ELF-1 (cell line): Measurements from ENCODE around the gene SEPTIN12.
A peak's percentile ranks its signal among the peaks of the same experiment; 100 is the strongest.
"Not testable (repeated sequence)": the region's sequence is repeated elsewhere in the genome, so short reads cannot be mapped to it uniquely, and the experiment has no call there.

Experiments
- DNase-seq: peaks from one replicate; pipeline ENCODE4 v3.0.0-alpha.2; 2016; ENCODE audit warnings: low read depth, low spot score

The SEPTIN12 gene

GRCh38 chr16:4754865-4755264 is 33.3 kb downstream of the SEPTIN12 start:
- DNase-seq: no peak

DNA sequence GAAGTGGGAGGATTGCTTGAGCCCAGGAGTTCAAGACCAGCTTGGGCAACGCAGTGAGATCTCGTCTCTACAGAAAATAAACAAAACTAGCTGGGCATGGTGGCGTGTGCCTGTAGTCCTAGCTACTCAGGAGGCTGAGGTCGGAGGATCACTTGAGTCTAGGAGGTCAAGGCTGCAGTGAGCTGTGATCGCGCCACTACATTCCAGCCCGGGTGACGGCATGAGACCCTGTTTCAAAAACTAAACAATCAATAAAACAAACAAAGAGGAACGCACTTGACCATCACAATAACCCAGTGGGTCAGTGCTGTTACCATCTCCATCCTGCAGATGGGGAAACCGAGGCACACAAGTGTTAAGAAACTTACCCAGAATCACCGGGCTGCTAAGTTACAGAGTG is 34.9 kb downstream of the SEPTIN12 start:
- no peak for DNase-seq

DNA sequence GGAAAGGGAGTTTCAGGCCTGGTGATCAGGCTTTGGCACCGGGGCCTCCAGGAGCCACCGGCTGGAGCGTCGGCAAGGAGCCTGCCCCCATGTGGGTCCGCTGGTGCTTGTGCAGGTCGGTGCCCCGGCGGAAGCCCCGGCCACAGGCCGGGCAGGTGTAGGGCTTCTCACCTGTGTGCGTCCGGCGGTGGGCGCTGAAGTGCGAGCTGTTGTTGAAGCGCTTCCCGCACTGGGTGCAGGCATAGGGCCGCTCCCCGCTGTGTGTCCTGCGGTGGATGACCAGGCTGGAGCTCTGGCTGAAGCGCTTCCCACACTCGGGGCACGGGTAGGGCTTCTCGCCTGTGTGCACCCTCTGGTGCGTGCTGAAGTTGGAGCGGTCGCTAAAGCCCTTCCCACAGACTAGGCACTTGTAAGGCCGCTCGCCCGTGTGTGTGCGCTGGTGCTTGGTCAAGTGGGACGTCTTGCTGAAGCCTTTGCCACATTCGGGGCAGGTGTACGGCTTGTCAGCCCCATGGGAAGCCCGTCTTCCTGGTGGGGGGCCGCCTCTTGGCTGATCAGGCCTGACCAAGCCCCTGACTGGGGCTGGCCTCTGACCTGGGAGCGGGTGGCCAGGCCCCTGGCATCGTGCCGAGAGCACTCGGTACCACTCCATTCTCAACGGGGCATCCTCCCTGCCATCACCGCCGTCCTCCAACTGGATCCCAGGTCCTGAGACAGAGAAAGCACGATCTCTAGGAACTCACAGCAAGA is 35.6 kb downstream of the SEPTIN12 start:
- no peak for DNase-seq

GRCh38 chr16:4750896-4751295 is 37.2 kb downstream of the SEPTIN12 start:
- DNase-seq: no peak

DNA sequence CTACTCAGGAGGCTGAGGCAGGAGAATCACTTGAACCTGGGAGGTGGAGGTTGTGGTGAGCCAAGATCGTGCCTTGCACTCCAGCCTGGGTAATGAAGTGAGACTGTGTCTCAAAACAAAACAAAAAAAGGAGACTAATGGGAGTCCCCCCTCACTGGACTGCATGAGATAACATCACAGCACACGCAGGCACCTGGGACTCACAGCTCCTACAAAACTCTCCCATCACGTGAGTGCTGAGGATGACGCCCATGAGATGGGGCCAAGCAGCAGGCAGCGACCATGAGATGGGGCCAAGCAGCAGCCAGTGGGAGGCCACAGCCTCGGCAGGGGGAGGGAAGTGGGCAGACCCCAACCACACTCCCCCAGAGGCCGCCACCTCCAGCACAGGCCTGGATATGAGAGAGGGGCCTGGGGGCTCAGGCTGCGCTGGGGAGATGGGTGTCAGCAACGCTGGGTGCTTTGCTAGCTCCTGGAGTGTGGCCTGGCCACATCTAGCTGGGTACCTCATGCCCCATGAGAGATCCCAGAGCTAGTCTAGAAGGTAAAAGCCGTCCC is 38.4 kb downstream of the SEPTIN12 start:
- DNase-seq: no peak

- no peak for DNase-seq
Observed at GRCh38 chr16:4748682-4749411, 39.3 kb downstream of the SEPTIN12 start.

DNA sequence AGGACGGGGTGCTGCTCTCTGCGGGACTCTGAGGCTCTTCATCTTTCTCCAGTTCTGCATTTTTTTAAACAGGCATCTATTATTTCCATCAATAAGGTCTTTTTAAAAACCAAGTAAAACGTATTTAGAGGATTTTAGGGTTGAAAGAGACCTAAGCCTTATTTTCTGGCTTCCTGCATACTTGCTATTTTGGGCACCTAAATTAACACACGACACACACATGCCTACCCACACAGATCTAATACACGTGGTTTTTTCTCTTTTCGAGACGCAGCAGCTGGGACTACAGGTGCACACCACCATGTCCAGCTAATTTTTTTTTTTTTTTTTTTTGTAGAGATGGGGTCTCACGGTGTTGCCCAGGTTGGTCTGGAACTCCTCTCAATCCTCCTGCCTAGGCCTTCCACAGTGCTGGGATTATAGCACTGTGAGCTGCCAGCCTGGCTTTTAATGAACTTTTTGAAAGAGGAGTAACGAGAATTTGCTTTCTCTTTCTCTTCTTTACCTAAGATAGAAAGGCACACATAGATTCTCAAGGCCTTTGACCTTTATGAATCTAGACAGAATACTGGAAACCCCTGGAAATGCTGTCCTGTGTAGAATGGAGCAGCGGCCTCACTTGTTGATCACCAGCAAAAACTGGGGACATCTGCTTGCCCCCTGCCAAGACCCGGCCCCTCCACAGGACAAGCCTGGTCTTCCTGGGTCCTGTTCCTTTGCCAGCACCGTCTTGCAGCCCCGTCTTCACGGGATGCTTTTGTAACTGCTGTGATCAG is 40.1 kb downstream of the SEPTIN12 start:
- DNase-seq: no peak

GRCh38 chr16:4746991-4747574 is 41.1 kb downstream of the SEPTIN12 start:
- no peak for DNase-seq

- no peak for DNase-seq
Observed at GRCh38 chr16:4746215-4746614, 41.9 kb downstream of the SEPTIN12 start.

DNA sequence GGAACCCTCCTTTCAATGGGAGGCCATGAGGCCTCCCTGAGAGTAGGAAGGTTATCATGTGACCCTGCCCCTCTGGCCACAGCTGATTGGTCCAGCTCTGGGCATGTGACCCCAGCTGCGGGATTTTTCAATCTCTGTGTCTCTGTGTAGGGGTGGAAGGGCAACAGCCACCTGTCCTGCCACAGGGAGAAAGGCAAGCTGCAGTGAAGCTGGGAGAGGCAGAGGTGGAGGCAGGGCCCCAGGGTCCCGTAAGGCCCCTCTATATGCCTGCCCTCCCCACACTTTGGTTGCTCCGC is 42.9 kb downstream of the SEPTIN12 start:
- peak; percentile 47 for DNase-seq

GRCh38 chr16:4744555-4745273 is 43.4 kb downstream of the SEPTIN12 start:
- DNase-seq: peak; percentile 22

DNA sequence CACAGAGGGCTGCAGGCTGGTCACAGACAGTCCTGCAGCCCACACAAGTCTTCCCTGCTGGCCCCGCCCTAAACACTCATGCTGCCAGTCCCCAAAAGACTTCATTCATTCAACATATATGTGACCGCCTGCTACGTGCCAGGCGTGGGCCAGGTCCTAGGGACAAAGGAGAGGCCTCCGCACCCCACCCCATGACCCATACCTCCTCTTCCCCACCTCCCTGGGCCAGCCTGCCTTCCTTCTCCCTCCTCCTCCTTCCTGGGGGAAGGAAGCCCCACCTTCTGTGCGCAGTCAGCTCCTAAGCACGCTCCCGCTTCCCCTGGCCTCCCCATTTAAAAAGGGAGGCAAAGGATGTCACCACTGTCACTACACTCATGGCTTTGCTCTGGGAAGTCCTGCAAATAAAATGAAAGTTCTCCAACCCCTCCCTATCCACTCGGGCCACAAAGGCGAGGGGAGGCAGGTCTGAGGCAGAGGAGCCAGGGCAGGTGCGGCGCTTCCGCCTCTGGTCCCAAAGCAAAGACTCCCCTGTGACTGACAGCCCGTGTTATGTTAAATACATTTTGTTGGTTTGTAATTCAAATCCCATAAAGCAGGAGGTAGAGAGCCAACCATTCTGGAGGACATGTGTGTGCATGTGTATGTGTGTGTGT is 44.8 kb downstream of the SEPTIN12 start:
- peak; percentile 15 for DNase-seq

- not testable (repeated sequence) for DNase-seq
Observed at GRCh38 chr16:4738370-4738769, 49.8 kb downstream of the SEPTIN12 start.

DNA sequence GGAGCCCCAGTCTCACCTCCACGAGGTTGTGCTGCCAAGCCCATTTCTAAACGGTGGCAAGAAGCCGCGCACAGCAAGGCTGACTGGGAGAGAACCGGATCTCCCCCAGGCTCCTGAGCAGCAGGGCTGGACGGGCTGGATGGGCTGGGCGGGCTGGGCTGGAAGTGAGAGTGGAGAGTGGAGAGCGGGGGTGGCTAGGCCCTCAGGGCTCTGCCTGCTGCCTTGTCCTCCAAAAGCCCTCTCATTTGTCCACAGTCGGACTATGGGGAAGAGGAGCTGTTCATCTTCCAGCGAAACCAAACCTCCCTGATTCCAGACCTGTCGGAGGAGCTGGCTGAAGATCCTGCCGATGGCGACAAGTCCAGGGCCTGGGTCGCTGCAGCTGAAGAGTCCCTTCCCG is 50.6 kb downstream of the SEPTIN12 start:
- DNase-seq: peak; percentile 78

GRCh38 chr16:4736546-4736945 is 51.6 kb downstream of the SEPTIN12 start:
- no peak for DNase-seq

DNA sequence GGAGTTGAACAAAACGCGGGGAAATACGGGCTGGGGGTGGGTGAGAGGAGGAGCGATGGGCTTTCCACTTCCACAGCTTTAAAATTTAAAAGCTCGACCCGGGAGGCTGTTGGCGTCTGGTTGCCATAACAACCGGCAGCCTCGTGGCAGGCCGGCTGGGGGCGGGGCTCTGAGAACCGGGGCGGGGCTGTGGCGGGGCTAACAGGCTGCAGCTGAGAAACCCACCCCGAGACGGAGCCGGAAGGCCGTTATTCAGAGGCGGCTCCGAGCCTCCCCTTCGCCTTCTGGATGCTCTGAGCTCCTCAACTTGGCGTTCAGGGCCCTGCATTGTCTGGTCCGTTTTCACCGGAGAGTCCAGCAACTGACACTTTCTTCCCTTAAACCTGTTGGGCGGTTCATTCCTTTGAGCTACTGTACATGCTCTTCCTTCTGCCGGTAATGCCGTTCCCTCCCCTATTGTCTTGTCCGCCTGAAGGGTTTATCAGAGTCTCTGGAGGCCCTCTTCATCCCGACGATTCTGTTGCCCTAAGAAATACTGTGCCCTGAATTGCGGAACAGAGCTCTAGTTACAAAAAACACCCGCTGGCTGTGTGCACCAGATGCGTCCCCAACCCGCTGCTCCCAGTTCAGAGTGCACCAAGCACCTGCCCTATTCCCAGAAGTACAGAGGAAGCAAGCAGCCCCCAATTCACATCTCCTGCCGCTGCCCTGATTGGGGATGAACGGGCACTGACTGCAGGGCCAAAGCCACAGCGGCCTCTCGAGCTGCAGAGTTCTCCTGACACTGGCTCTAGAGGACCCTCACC is 53.2 kb downstream of the SEPTIN12 start:
- DNase-seq: peak; percentile 80

- peak; percentile 98 for DNase-seq
Observed at GRCh38 chr16:4734063-4734729, 53.9 kb downstream of the SEPTIN12 start, which contains the start of the genes ANKS3 and DNAAF8. Gene ANKS3, minus strand, starts transcription at chr16:4734271. Its CDS starts 4,122 bp downstream, at chr16:4730149. Gene DNAAF8, plus strand, starts transcription at chr16:4734537. Its CDS starts 1,978 bp downstream, at chr16:4736515.

GRCh38 chr16:4733747-4734062 is 54.4 kb downstream of the SEPTIN12 start:
- DNase-seq: no peak

GRCh38 chr16:4733211-4733742 is 54.9 kb downstream of the SEPTIN12 start:
- no peak for DNase-seq
